ENCODE data around the gene PTPN6. TPM values are rescaled to one million over a fixed set of nuclear protein-coding genes. Genes with fewer than 3 reads are reported as not detected.

PTPN6 gene
- polyA plus RNA-seq, 1 experiment = 0.10 TPM

DNA sequence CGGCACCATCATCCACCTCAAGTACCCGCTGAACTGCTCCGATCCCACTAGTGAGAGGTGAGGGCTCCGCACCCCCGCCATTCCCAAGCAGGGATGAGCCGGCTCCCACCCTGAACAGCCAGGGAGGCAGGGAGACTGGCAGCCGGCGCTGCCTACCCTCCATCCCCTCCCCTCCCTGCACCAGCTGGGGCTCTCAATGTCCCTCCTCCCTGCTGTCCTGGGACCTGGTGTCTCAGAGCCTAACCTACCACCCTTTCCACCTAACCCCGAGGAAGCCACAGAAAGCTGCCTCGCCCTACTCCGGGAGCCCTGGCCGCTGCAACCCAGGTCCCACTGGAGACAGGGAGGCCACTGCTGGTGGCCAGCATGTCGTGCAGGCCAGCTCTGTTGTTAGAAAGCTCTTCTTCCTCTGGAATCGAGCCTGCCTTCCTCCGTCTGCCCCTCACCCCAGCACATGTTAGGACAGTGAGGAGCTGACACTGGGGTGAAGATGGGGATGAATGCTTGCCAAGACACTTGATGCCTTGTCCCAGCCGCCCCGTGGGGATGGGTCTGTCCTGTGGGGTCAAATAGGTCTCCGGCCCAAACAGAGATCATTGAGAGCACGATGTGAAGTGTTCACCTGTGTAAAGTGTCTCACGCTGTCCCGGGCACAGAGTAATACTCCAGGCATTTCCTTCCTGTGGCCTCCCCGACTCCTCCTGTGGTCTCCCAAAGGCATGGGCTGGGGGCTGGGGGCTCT lies 1.1 kb downstream of the PTPN6 start:
- POLR2A ChIA-PET = no interaction called here
- no peak for DNase-seq (ENCODE audit: low read depth, low spot score)
- Histone ChIP-seq H3K27me3 (ENCODE audit: control insufficient read depth, insufficient read depth, low read length) (no peaks in the 10 kb centered on the region), H3K4me3 (ENCODE audit: low read depth, low read length) (no peak overlapping the region), H3K9me3 (ENCODE audit: control insufficient read depth, insufficient read depth, low read length) (no peaks in the 10 kb centered on the region), H3K27ac (ENCODE audit: low read depth, low read length) (no peak overlapping the region)
- TF ChIP-seq, protein P1, sequence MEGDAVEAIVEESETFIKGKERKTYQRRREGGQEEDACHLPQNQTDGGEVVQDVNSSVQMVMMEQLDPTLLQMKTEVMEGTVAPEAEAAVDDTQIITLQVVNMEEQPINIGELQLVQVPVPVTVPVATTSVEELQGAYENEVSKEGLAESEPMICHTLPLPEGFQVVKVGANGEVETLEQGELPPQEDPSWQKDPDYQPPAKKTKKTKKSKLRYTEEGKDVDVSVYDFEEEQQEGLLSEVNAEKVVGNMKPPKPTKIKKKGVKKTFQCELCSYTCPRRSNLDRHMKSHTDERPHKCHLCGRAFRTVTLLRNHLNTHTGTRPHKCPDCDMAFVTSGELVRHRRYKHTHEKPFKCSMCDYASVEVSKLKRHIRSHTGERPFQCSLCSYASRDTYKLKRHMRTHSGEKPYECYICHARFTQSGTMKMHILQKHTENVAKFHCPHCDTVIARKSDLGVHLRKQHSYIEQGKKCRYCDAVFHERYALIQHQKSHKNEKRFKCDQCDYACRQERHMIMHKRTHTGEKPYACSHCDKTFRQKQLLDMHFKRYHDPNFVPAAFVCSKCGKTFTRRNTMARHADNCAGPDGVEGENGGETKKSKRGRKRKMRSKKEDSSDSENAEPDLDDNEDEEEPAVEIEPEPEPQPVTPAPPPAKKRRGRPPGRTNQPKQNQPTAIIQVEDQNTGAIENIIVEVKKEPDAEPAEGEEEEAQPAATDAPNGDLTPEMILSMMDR (IDR thresholded peaks at IDR 0.05; ENCODE audit: low read depth, low read length) = no peak
- CTCF ChIA-PET = interaction anchor here (0.9 kb wide), 1 partner anchor 12 kb away, joined by 3 read pairs; no protein-coding TSS in a partner anchor

DNA sequence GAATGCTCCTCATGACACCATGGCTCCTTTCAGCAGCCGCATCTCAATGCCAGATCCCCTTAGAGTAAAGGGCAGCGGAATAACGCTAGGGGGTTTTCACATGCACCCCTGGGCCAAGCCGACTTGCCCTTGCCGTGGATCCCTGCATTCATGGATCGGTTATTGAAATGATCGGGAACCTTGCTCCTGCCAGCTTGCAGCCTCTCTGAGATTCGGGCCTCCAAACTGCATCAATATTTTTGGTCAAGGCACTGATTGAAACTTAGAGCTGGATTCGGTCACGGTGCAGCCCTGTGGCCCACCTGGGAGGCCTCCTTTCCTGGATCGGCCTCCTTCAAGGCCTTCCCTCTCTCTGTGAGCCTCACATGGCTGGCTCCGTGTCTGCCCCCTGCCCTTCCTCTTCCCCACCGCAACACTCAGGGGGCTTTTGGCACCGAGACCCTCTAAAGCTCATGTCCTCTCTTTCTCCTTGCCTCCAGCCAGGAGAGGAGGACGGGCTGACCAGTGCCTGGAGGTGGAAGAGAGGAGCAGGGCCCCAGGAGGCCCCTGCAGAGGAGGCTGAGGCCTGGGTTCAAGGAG lies 1.8 kb downstream of the PTPN6 start:
- no peaks in the 10 kb centered on the region for H3K27me3 ChIP-seq (ENCODE audit: control insufficient read depth, insufficient read depth, low read length)
- ChIA-PET CTCF (interaction anchor here (0.9 kb wide), 2 partner anchors 12 to 136 kb away, joined by 3 read pairs; no protein-coding TSS in a partner anchor), POLR2A (no interaction called here)

DNA sequence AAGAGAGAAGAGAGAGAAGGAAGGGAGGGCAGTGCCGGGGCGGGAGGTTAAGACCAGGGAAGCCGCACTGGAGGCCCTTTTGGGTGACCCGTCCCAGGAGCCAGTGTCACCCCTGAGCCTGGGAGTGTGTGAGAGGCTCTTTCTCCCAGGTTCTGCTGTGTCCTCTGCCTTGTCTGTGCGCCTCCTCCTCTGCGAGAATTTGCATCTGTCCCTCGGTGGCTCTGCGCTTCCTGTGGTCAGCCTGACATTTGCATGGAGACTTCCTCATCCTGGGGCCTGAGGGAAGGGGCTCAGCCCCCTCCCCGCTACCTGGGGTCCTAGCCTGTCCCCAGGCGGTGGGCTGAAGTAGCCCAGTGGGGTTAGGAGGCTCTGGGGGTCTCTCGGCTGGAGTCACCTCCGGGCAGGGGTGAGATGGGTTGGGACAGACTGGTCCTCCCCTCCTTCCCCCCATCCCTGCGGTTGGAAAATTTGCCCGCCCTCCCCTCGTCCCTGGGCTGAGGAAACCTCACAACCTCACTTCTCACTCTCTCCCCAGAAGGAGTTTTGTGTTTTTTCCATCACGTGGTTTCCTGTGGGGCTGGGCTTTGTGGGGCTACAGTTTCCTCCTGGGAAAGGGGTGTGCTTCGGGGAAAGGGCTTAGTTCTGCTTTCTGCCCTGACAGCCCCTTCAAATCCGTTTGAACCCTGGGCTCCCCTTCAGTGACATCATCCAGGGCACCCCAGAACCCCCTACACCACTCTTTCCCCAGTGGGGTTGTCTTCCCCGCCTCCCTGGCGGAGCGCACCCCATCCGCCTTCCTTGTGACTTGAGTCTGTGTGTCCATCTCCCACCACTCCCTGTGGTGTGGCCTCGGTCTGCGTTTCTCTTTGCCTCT lies 2.5 kb downstream of the PTPN6 start:
- H3K9me3 ChIP-seq (ENCODE audit: control insufficient read depth, insufficient read depth, low read length) = no peaks in the 10 kb centered on the region
- TF ChIP-seq, protein P1 (IDR thresholded peaks at IDR 0.05; ENCODE audit: low read depth, low read length) = no peak
- POLR2A ChIA-PET = no interaction called here
- CTCF ChIA-PET = interaction anchor here (0.9 to 1.1 kb wide), 4 partner anchors 11 to 160 kb away, joined by 3 to 4 read pairs (median 3); no protein-coding TSS in a partner anchor
- H3K27me3 ChIP-seq (ENCODE audit: control insufficient read depth, insufficient read depth, low read length) = no peaks in the 10 kb centered on the region
- DNase-seq (ENCODE audit: low read depth, low spot score) = no peak
- H3K4me3 ChIP-seq (ENCODE audit: low read depth, low read length) = no peak overlapping the region
- no peak overlapping the region for H3K27ac ChIP-seq (ENCODE audit: low read depth, low read length)

More for the DNA sequence above, 1.8 kb downstream of the PTPN6 start:
- no peaks in the 10 kb centered on the region for H3K9me3 ChIP-seq (ENCODE audit: control insufficient read depth, insufficient read depth, low read length)
- H3K4me3 ChIP-seq (ENCODE audit: low read depth, low read length) = no peak overlapping the region
- DNase-seq (ENCODE audit: low read depth, low spot score) = no peak
- H3K27ac ChIP-seq (ENCODE audit: low read depth, low read length) = no peak overlapping the region
- TF ChIP-seq, protein P1 (IDR thresholded peaks at IDR 0.05; ENCODE audit: low read depth, low read length) = no peak

DNA sequence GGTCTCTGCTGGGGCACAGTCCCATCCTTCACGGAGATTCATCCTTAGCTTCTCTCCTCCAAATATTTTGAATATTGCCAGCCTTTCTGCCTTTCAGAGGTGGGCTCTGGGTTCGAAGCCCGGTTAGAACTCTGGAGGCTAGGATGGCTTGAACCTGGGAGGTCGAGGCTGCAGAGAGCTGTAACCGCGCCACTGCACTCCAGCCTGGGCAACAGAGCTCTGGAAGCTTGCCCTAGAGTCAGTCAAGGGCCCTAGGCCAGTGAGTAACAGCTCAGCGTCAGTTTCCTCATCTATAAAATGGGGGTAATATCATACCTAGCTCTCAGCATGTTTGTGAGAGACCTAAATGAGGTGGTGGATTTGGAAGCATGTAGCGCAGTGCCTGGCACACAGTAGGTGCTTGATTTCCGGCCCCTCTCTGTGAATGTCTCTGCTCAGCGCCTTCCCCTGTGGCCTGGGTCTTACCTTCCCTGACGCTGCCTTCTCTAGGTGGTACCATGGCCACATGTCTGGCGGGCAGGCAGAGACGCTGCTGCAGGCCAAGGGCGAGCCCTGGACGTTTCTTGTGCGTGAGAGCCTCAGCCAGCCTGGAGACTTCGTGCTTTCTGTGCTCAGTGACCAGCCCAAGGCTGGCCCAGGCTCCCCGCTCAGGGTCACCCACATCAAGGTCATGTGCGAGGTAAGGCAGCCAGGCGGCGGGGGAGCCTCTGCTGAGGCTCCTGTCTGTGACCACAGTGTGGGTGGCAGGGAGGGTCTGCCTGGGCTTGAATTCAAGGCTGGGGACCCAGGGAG lies 3.4 kb downstream of the PTPN6 start:
- Histone ChIP-seq H3K9me3 (ENCODE audit: control insufficient read depth, insufficient read depth, low read length) (no peaks in the 10 kb centered on the region), H3K27ac (ENCODE audit: low read depth, low read length) (no peak overlapping the region), H3K27me3 (ENCODE audit: control insufficient read depth, insufficient read depth, low read length) (no peaks in the 10 kb centered on the region), H3K4me3 (ENCODE audit: low read depth, low read length) (no peak overlapping the region)
- ChIA-PET POLR2A (no interaction called here), CTCF (interaction anchor here (0.9 to 1.1 kb wide), 2 partner anchors 10 to 159 kb away, joined by 3 to 4 read pairs; no protein-coding TSS in a partner anchor)
- DNase-seq (ENCODE audit: low read depth, low spot score) = no peak
- TF ChIP-seq, protein P1 (IDR thresholded peaks at IDR 0.05; ENCODE audit: low read depth, low read length) = no peak

All from AG04450 (cell line).